ENCODE results near the gene AMER1.

DNA sequence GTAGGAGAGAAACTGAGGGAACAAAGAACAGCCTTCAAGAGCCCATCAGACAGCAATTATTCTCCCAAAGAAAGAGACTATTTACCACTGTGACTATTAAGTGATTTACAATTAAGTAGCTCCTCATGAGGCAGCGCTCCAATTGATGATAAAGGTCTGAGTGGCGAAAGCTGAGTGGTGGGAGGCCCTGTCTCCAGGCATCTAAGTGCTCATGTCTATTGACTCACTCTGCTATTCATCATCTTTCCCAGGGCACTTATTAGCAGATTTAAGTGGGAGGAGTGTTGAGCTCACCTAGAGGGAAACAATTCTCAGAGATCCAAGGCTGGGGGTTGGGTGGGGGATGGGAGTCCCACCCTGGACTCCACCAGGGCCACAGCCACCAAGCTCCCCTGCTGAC, 23.3 kb downstream of the AMER1 start:
- TF ChIP-seq, protein P1, sequence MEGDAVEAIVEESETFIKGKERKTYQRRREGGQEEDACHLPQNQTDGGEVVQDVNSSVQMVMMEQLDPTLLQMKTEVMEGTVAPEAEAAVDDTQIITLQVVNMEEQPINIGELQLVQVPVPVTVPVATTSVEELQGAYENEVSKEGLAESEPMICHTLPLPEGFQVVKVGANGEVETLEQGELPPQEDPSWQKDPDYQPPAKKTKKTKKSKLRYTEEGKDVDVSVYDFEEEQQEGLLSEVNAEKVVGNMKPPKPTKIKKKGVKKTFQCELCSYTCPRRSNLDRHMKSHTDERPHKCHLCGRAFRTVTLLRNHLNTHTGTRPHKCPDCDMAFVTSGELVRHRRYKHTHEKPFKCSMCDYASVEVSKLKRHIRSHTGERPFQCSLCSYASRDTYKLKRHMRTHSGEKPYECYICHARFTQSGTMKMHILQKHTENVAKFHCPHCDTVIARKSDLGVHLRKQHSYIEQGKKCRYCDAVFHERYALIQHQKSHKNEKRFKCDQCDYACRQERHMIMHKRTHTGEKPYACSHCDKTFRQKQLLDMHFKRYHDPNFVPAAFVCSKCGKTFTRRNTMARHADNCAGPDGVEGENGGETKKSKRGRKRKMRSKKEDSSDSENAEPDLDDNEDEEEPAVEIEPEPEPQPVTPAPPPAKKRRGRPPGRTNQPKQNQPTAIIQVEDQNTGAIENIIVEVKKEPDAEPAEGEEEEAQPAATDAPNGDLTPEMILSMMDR (conservative IDR thresholded peaks at IDR 0.05) = no peak
- TF ChIP-seq EZH2 (IDR thresholded peaks at IDR 0.05; ENCODE audit: low read depth) = no peak

Data from PC-9 (cell line).